ENCODE measurements around the gene DYNLT5.
"Not testable (repeated sequence)": the region's sequence is repeated elsewhere in the genome, so short reads cannot be mapped to it uniquely, and the experiment has no call there.

The DYNLT5 gene

DNA sequence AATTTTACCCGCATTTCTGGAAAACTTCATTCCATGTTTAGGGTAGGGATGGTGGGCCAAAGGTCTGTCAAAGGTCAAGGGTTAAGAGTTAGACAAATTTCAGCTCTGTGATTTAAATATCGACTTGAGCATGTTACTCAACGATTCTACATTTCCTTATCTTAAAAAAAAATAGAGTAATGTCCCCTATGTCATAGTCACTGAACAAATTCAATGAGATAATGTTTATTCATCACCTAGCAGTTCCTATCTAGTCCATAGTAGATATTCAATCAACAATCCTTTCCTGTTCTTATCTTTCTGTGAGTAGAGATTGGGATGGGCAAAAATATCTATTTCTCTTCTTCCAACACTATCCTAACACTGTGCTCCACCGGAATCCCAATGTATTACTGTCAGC lies 1.1 kb upstream of the DYNLT5 start:
- DNase-seq, result no peak

DNA sequence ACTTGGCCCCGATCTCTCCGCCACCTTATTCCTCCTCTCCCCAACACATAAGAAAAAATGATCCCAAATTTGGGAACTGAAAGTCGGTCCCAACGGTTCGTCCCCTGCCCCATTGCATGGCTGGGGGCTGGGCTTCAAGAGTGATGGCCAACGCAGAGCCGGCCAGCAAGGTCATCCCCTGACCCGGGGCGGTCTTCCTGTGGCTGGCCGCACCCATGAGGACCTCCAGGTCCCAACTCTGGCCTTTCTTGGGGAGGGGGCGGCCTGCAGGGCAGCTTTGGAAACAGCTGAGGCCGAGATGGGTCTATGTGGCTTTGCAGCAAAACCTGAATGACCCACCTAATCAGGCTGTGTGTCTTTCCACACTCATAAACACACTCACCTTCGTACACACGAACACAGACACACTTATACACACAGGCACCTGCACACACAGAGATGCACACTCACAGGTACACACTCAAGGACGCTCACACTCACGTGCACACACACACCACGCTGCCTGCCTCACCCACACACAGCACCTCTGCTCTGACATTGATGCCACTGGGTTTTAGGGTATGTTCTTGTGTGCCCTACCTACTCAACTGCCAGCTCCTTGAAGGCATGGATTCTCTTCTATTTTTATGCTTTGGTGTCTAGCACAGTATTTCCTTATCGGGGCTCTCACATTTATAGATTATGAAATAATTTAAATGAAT lies 562 bp downstream of the DYNLT5 start:
- no peak for DNase-seq

DNA sequence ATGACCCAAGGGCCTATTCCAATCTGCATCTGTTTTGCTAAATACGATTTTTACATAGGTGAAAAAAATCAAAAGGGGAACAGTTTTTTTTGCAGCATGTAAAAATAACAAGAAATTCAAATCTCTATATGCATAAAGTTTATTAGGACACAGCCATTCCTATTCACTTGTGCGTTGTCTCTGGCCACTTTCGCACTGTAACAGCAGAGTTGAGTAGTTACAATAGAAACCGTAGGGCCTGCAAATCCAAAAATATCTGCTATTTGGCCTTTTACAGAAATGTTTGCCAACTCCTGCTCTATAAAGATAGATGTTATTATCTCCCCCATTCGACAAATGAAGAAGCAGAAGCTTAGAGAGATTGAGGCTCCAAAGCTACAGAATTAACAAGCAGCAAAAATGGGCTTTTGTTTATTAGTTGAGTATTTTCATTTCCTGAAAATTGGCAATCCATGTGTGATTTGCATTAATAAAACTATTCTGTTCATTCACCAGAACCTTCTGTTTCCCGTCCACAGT lies 5.5 kb downstream of the DYNLT5 start:
- DNase-seq, result no peak

DNA sequence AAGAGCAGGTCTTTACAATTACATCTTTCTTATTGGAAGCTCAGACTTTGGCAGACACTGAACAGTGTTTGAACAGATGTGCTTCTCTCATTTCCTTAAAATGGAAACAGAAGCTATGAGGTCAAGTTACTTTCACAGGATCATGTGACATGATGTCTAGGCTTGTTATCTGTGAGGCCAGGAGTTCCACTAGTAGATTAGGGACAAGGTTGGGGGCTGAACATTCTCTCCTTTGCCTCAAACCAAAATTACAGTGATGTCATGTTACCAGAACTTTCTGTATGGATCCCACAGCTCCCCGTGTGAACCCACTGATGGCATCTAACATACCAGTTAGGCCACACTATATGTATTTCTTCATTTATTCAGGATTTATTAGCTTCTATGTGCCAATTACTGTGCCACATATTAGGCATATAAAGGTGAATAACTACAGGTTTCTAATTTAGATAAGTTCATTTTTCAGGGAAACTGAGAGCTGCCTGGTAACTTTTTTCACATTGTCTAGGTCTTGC lies 6.0 kb downstream of the DYNLT5 start:
- no peak for DNase-seq

DNA sequence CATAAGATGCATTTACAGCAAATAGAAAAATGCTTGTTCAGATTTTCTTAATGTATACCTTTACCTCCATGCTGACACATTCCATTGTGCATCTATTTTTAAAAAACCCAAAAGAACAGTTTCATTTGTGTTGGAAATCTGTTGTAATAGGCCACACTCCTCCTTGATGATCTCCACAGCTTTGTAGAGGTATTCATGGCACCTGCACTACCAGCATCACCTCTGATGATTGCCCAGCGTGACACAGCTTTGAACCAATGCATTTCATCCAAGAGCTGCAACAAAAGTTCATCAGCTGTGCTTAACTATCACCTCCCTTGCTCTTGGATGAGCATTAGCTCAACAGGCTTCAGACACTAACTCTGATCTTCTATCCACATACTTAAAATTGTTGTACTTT lies 8.2 kb downstream of the DYNLT5 start:
- no peak for DNase-seq

DNA sequence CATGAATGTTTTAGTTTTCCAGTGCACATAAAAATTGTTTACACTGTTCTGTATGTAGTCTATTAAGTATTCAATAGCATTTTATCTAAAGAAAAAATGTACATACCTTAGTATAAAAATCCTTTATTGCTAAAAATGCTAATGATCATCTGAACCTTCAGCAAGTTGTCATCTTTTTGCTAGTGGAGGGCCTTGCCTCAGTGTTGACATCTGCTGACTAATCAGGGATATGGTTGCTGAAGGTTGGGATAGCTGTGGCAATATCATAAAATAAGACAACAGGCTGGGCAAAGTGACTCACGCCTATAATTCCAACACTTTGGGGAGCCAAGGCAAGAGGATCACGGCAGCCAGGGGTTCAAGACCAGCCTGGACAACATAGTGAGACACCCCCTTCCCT lies 9.0 kb downstream of the DYNLT5 start:
- no peak for DNase-seq

DNA sequence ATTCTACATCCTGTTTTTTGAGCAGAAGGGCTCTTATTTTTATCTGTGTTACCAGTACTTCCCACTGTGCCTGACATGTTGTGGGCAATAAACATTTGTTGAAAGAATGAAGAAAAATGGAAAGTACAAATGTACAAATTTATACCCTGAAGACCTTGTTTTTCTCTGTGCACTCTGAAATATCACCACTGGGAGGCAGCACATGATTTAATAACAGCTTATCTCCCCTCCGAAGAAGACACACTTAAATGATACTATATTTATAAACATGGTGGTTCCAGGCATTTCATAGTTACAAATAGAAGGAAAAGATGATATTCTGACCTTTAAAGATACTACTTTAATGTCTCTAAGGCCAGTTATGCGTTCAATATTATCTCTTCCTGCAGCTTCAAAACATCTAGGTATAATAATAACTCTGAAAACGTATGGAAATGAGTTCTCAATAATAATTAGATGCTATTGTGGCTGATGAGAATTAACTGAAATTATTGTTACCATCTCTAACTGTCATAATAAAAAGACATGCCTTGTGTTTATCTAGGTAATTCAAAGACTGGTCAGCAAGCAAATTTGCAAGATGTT lies 12.8 kb downstream of the DYNLT5 start:
- DNase-seq, result peak; percentile 43

DNA sequence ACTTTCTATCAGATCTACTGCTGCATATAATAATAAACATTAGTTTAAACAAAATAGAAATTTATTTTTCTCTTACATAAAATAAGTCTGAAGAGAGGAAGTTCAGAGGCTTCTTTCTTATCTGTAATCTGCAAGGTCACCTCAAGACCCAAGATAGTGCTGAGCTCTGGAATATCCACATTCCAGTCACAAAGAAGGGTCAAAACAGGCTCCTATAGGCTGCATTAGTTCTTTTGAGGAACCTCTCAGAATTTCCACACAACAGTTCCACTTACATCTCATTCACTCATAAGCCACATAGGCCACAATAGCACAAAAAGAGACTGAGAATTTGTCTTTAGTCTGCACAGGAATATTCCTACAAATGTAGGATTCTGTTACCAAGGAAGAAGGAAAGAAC lies 15.4 kb downstream of the DYNLT5 start:
- no peak for DNase-seq

DNA sequence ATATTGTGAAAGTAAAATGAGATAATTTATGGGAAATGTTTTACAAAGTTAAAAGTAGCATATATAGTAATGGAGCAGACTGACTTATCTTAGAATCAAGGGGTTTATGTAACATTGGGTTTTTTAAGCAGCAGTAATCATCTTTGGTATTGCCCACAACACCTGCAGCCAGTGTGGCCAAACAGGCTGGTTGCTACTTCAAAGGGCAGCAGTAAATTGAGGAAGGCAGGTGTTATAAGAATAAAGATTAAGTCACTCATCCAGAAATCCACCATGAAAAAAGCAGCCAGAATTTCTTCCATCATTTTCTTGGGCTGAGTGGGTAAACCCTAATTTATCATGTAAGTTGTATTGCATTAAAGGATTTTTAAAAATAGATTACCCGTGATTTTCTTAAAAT lies 16.7 kb downstream of the DYNLT5 start:
- DNase-seq, result peak; percentile 24

DNA sequence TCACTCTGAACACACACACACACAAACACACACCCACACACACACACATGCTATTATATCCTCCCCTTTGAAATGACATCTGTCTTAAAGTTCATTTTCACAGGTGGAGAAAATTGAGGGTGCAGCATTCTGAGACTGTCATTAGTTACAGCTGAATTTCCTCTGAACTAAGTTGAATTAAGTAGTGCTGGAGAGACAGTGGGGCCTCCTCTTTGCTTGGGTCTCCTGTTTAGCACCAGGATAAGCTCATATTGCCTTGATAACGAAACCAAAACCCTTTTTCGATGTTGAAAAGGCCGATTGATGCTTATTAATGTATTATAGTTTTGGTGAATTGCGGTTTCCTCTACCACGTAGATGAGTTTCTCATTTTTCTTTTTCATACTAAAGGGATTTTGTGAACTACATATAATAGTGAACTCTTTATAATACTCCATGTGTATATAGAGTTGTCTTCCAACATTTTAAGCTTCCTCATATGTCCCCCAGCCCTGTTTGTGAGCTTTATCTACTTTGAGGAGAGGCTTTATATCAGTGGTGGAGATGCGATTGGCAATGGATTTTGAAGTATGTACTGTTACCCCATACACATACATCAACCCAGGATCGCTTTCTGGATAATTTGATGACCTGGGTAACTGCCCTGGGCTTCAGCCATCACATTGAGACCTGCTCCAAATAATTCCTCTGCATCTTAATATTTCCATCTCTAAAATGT lies 17.4 kb downstream of the DYNLT5 start:
- DNase-seq, result peak; percentile 12

DNA sequence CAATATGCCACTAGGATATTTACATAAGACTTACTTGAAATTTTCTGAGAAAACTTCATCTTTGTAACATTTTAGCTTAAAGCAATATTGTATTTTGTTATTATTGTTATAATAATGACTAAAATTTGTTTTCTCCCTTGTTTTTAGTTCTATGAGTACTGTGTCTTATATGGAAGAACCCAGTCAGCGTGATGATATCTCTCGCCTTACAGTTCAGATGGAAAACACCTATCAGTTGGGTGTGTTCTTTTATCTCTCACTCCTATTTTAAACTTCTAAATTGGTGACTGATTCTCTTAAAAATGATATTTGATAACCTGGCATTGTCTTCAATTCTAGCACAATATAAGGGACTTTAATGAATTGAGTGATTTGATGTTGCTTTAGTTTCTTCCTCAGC lies 18.0 kb downstream of the DYNLT5 start:
- DNase-seq, result no peak

DNA sequence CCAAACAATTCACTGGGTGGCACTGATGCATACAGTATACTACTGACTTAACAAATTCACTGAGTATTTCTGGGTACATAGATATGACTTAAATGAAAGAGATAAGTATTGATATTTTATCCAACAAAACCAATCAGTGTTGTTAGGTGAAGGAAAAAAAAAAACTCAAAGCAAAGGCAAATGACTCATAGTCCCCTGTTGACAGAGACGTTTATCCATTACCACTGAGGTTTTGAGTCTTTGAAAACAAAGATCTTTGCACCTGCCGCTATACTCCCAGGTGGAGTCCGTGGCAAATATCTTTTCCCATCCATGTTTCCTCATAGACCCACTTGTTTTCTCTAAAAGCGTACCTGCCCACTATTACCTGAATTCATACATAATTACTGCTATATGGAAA lies 18.4 kb downstream of the DYNLT5 start:
- peak; percentile 38 for DNase-seq

DNA sequence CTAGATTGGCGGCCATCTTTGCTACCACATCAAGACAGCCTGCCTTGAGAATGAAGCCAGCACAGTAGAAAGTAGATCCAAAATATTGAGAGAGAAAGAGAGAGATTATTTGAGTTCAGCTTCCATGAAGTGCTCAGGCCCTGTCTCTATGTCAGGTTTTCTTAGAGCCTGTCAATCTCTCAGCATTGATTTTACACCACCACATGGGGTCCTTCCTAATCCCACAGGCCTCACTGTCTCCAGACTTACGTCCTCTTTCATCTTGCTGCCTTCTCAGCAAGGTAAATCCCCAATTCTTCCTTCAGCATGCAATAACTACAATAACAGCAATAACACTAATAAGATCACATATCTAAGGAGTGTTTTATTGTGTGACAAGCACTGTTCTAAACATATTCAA lies 21.0 kb downstream of the DYNLT5 start:
- DNase-seq, result no peak

DNA sequence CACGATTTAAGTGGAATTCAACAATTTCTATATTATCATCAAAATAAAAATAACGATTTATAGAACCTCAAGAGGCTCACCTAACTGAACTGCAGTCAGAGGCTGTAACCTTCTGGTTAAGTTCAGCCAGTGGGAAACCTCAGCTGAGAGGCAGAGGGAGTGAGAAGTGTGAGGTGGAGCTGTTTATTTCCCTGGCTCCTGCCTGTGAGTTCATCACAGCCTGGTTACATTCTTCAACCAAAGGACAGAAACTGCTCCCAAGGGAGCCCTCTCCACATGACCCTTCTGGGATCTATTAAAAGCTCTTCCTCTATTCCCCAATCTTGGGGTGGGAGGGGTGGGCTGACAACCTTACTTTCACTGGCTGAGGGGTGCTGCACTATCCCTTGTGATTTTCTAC lies 22.2 kb downstream of the DYNLT5 start:
- no peak for DNase-seq

DNA sequence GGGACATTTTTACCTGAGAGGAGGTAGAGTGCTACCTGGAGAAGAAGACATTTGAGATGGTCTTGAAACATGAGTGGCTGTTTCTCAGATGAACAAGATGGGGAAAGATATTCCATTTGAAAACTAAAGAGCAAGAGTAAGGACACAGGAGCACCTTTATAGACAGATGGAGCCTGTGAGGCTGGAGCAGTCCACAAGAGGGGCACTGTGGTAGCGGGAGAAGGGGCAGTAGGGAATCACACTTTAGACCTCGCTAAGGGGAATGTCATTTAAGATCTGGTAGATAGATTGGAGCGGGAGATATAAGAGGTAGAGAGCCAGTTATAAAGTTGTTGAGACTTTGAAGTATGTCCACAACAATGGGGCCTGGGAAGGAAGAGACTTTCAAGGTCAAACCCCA lies 23.4 kb downstream of the DYNLT5 start:
- DNase-seq, result no peak

DNA sequence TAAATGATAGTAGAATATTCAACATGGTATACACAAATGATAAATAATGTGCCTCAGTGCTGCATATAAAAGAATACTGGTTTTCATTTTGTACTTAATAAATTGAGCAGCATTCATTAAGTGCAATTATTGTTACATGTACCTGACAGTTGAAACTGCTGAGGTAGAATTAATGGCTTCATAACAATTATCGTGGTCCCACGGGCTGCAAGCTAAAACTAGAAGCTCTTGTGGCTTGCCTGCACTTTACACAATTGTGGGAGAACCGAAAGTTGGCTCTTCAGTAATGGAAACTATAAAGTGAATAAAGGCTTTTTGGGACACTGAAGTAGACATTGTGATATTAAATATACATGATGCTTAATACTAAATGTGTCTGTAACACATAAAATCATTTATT lies 25.6 kb downstream of the DYNLT5 start:
- peak; percentile 52 for DNase-seq

DNA sequence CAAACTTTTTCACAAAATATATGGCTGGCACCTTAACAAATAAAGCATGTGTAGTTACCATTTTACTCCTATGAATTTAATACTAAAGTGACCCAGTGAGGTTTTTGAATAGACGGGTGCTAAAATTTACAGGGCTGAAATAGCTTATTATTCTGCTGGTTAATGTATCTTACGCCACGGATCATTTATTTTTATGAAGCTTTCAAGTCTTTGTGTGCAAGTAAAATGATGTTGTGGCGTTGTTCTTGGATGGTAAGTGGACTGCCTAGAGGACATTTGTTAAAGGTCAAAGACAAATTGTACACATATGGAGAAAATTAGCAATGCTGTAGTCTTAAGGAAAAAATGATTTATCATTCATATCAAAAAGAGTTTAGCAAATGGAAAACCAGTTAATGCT lies 26.0 kb downstream of the DYNLT5 start:
- DNase-seq, result peak; percentile 26

DNA sequence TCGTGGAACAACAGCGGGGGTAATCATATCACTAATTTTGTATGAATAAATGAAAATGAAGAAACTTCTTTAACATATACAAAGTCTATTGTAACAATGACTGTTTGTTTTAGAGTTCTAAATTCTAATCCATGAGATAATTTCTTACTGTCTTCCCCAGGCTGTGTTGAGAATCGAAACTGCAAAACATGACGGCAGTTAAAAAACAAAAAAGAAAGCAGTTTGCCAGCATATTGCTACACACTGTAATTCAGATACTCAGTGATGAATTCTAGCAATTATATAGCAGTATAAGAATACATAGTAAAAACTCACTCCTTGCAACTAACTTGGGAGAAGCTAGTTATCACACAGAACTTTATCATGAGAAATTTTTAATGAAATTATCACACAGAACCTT lies 26.7 kb downstream of the DYNLT5 start:
- DNase-seq, result no peak

DNA sequence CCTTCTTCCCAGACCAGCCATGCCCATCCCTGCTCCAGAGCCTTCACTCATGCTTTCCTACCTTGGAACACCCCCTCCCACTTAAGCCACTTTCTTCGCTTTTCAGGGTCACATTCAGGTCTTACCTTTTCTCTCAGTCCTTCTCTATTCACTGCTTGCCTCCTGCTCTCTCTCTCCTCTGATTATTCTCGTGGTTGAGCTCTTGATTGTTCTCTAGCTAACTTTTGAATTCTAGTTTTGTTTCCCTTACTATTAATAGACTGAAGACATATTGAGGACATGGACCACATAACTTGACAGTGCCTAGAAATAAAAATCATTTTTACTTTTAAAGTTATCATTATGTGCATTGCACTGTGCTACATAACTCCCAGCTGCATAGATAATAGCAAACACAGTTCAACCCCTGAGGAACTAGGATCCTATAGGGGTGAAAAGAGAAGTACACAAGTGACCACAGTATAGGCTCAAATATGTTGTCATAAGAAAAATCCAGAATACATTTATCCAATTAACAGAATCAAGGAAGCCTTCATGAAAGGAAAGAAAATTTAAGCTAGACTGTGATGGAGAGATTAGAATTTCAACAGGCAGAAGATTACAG lies 27.3 kb downstream of the DYNLT5 start:
- DNase-seq, result no peak

DNA sequence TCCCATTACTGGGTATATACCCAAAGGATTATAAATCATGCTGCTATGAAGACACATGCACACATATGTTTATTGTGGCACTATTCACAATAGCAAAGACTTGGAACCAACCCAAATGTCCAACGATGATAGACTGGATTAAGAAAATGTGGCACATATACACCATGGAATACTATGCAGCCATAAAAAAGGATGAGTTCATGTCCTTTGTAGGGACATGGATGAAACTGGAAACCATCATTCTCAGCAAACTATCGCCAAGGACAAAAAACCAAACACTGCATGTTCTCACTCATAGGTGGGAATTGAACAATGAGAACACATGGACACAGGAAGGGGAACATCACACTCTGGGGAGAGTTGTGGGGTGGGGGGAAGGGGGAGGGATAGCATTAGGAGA lies 33.5 kb downstream of the DYNLT5 start:
- not testable (repeated sequence) for DNase-seq

DNA sequence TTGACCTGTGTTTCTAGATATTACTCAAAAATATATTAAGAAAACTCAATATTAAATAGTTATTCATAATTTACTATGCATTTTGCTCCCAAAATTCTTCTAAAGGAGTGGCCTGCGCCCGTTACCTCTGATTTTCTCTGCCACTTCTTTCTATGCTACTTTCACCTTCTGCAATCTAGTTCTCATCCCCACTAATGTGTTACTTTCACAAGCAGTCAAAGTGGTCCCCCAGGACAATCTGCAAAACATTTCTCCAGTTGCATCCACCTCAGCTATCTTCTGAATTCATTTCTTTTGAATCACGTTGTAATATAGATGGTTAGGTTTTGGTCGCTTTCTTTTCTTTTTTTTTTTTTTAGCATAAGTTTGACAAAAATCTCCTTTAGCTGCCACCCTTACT lies 35.4 kb downstream of the DYNLT5 start:
- no peak for DNase-seq

DNA sequence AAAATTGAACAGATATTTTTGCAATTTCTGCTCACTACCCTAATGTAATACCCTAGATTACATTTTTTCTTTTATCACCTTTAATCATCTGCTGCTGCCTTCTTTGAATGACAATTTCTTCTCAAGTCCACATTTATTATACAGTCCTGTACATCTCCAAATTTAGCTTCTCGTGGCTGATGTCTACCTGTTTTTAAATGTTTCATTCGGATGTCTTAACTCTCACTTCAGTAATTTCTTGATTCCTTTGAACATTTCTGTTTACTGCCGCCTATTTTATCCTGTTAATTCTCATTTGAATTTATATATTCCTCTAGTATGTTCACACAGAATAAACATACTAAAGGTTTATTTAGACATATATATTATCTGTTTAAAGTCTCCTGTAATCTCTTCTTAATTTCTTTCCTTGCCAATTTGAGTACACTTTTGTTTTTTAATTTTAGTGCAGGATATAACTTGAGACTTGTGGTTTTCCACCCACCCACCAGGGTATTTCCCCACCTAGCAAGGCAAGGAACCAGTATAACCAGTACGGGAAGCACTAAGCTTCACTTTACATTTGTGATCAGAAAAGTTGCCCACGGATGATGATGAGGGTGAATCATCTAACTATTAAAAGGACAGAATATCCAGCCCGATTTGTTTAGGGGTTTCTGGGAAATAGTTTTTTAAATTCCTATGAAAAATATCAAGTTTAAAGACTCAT lies 36.1 kb downstream of the DYNLT5 start:
- DNase-seq, result no peak

All from NCI-H774 (cell line).